ENCODE measurements around the gene MAST3.

Gene MAST3

GRCh38 chr19:18193388-18194180 is 96.0 kb downstream of the MAST3 start:
- DNase-seq = no peak

- DNase-seq = no peak
Measured at GRCh38 chr19:18194181-18194530, 96.6 kb downstream of the MAST3 start.

GRCh38 chr19:18194554-18195238 is 97.1 kb downstream of the MAST3 start:
- peak; percentile 70 for DNase-seq

GRCh38 chr19:18196511-18196845 is 98.9 kb downstream of the MAST3 start:
- DNase-seq = no peak

GRCh38 chr19:18197306-18197705 is 99.7 kb downstream of the MAST3 start:
- no peak for DNase-seq

GRCh38 chr19:18197941-18198340 is 100.4 kb downstream of the MAST3 start:
- DNase-seq = no peak

- DNase-seq = no peak
Measured at GRCh38 chr19:18198374-18198773, 100.8 kb downstream of the MAST3 start.
